ENCODE results near the gene CCDC12. TPM values are rescaled to one million over a fixed set of nuclear protein-coding genes. Genes with fewer than 3 reads are reported as not detected.

The CCDC12 gene
- total and polyA plus RNA-seq, 2 of the 13 experiments (the other 11 are each of a cell fraction or from before 2014, with no cell fraction given) = 30.1 to 49.5 TPM

GRCh38 chr3:46976326-46977190 is at the start of gene CCDC12 (continued):
- TF ChIP-seq ZNF235 (CRISPR knock-in tag; IDR thresholded peaks at IDR 0.05; ENCODE audit: borderline replicate concordance) (no peak), MBD4 (IDR thresholded peaks at IDR 0.05; ENCODE audit: borderline replicate concordance, low read length) (no peak), PLRG1 (conservative IDR thresholded peaks at IDR 0.05) (no peak), STAT5B (CRISPR knock-in tag; IDR thresholded peaks at IDR 0.05) (no peak), TOE1 (CRISPR knock-in tag; IDR thresholded peaks at IDR 0.05) (no peak), ZNF331 (CRISPR knock-in tag; IDR thresholded peaks at IDR 0.05) (peak; percentile 17; the same call in 1 of the 2 replicates), PRMT3 (CRISPR knock-in tag; IDR thresholded peaks at IDR 0.05; ENCODE audit: borderline replicate concordance, low read depth) (no peak), ZNF317 (CRISPR knock-in tag; IDR thresholded peaks at IDR 0.05) (no peak), ZNF619 (CRISPR knock-in tag; IDR thresholded peaks at IDR 0.05) (no peak), ZGPAT (CRISPR knock-in tag; IDR thresholded peaks at IDR 0.05) (peak; percentile 73; the same call in 1 of the 2 replicates), IKZF1 (IDR thresholded peaks at IDR 0.05) (no peak), ZNF761 (CRISPR knock-in tag; conservative IDR thresholded peaks at IDR 0.05) (no peak), TP53 (CRISPR knock-in tag; conservative IDR thresholded peaks at IDR 0.05) (no peak), FOXO1 (CRISPR knock-in tag; IDR thresholded peaks at IDR 0.05) (no peak; the same call in 1 of the 2 replicates), ZNF589 (CRISPR knock-in tag; conservative IDR thresholded peaks at IDR 0.05) (no peak), ZBTB3 (CRISPR knock-in tag; IDR thresholded peaks at IDR 0.05; ENCODE audit: borderline replicate concordance, low read depth) (no peak), ZNF451 (CRISPR knock-in tag; IDR thresholded peaks at IDR 0.05) (peak; percentile 78), ZNF607 (CRISPR knock-in tag; IDR thresholded peaks at IDR 0.05; ENCODE audit: borderline replicate concordance) (peak; percentile 82), LRRFIP1 (CRISPR knock-in tag; conservative IDR thresholded peaks at IDR 0.05) (no peak), CBX5 (CRISPR knock-in tag; IDR thresholded peaks at IDR 0.05; ENCODE audit: borderline replicate concordance) (peak; percentile 29; the same call in 1 of the 2 replicates), MTERF4 (CRISPR knock-in tag; IDR thresholded peaks at IDR 0.05) (peak; percentile 94; the same call in 1 of the 2 replicates), ZNF652 (CRISPR knock-in tag; IDR thresholded peaks at IDR 0.05; ENCODE audit: borderline replicate concordance, low read depth) (no peak), SATB2 (CRISPR knock-in tag; IDR thresholded peaks at IDR 0.05) (no peak), MXI1 (IDR thresholded peaks at IDR 0.05; ENCODE audit: borderline replicate concordance, low read depth, low read length) (peak; percentile 76; the same call in 1 of the 3 replicates), PHF8 (CRISPR knock-in tag; IDR thresholded peaks at IDR 0.05) (peak; percentile 85), ZNF253 (CRISPR knock-in tag; IDR thresholded peaks at IDR 0.05; ENCODE audit: borderline replicate concordance) (no peak), RBM22 (optimal IDR thresholded peaks at IDR 0.05; ENCODE audit: low read length) (no peak), ZNF550 (CRISPR knock-in tag; IDR thresholded peaks at IDR 0.05; ENCODE audit: borderline replicate concordance) (no peak)
